ENCODE results near the gene CRB3. TPM values are rescaled to one million over a fixed set of nuclear protein-coding genes. Genes with fewer than 3 reads are reported as not detected.

The CRB3 gene
- total RNA-seq, 2 donors from 2014 or later = 23.1 to 39.3 TPM

GRCh38 chr19:6460099-6460884, 3.8 kb upstream of the CRB3 start:
- peak overlapping the region; percentile 79 to 90 for H3K27ac ChIP-seq
- intact Hi-C loops (cut with DNase I) = no loop called here

DNA sequence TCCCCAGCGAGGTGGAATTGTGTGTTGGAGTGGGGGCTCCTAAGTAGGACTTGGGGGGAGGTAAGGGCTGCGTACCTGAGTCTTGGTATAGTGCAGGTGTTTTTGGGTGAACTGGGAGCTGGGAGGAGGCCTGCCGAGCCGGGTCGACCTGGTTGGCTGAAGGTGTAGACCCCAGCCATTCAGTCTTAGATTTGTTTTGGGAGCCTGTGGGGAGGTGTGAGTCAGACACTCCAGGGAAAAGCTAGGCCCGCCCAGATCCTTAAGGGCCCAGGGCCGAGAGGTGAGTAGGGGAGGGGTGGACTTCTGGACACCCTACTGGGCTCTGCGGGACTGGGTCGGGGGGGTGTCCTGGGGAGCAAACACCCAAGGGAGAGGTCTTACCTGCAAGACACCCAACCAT, 935 bp downstream of the CRB3 start:
- no peaks in the 10 kb centered on the region for H3K27me3 ChIP-seq (replicated peaks; ENCODE audit: insufficient read depth)
- 27% methylated on average over 9 of the region's 9 CpGs for WGBS
- TF ChIP-seq CTCF (IDR thresholded peaks at IDR 0.05) (no peak), POLR2AphosphoS5 (IDR thresholded peaks at IDR 0.05) (no peak), POLR2A (IDR thresholded peaks at IDR 0.05) (no peak)
- intact Hi-C loops (cut with DNase I) = no loop called here
- no peaks in the 10 kb centered on the region for H3K9me3 ChIP-seq
- H3K4me3 ChIP-seq = peak overlapping the region; percentile 75
- DNase-seq (ENCODE audit: low spot score) = no peak
- H3K4me1 ChIP-seq (replicated peaks) = no peaks in the 10 kb centered on the region
- H3K27ac ChIP-seq = no peak overlapping the region
- no peaks in the 10 kb centered on the region for H3K36me3 ChIP-seq

More at GRCh38 chr19:6460099-6460884, 3.8 kb upstream of the CRB3 start:
- Histone ChIP-seq H3K36me3 (no peaks in the 10 kb centered on the region), H3K4me1 (replicated peaks) (no peaks in the 10 kb centered on the region), H3K9me3 (no peaks in the 10 kb centered on the region), H3K27me3 (replicated peaks; ENCODE audit: insufficient read depth) (no peaks in the 10 kb centered on the region), H3K4me3 (peak overlapping the region; percentile 74 to 79)
- under 1% methylated on average over 57 of the region's 57 CpGs for WGBS
- DNase-seq (ENCODE audit: low spot score) = peak; percentile 97
- peak; percentile 82 for TF ChIP-seq POLR2AphosphoS5 (IDR thresholded peaks at IDR 0.05)
- peak in 3 of 4 experiments; percentile 44 to 70 (median 62) for TF ChIP-seq CTCF (IDR thresholded peaks at IDR 0.05)
- TF ChIP-seq POLR2A (IDR thresholded peaks at IDR 0.05) = peak; percentile 38

GRCh38 chr19:6465663-6466062, 1.6 kb downstream of the CRB3 start:
- no peak overlapping the region for H3K4me3 ChIP-seq
- no peak for TF ChIP-seq POLR2AphosphoS5 (IDR thresholded peaks at IDR 0.05)
- TF ChIP-seq POLR2A (IDR thresholded peaks at IDR 0.05) = no peak
- no peak for TF ChIP-seq CTCF (IDR thresholded peaks at IDR 0.05)
- H3K4me1 ChIP-seq (replicated peaks) = no peaks in the 10 kb centered on the region
- intact Hi-C loops (cut with DNase I) = no loop called here
- H3K27ac ChIP-seq = no peak overlapping the region
- H3K36me3 ChIP-seq = no peaks in the 10 kb centered on the region
- no peak for DNase-seq (ENCODE audit: low spot score)
- no peaks in the 10 kb centered on the region for H3K27me3 ChIP-seq (replicated peaks; ENCODE audit: insufficient read depth)
- H3K9me3 ChIP-seq = no peaks in the 10 kb centered on the region
- 96% methylated on average over 8 of the region's 8 CpGs for WGBS

GRCh38 chr19:6466526-6467248, 2.6 kb downstream of the CRB3 start:
- intact Hi-C loops (cut with DNase I) = no loop called here
- H3K27me3 ChIP-seq (replicated peaks; ENCODE audit: insufficient read depth) = no peaks in the 10 kb centered on the region
- H3K4me1 ChIP-seq (replicated peaks) = no peaks in the 10 kb centered on the region
- H3K9me3 ChIP-seq = no peaks in the 10 kb centered on the region
- DNase-seq (ENCODE audit: low spot score) = no peak
- no peak for TF ChIP-seq POLR2AphosphoS5 (IDR thresholded peaks at IDR 0.05)
- TF ChIP-seq CTCF (IDR thresholded peaks at IDR 0.05) = no peak
- no peak for TF ChIP-seq POLR2A (IDR thresholded peaks at IDR 0.05)
- H3K27ac ChIP-seq = no peak overlapping the region
- 91% methylated on average over 16 of the region's 21 CpGs for WGBS
- H3K36me3 ChIP-seq = no peaks in the 10 kb centered on the region
- no peak overlapping the region for H3K4me3 ChIP-seq

Data from prostate gland (tissue), 2 donors.